Kidney (tissue), 14 donors: ENCODE measurements around the gene MYH7B. TPM values are rescaled to one million over a fixed set of nuclear protein-coding genes. Genes with fewer than 3 reads are reported as not detected.

Experiments
- DNase-seq, 5 donors: peaks; one replicate each; pipeline ENCODE4 v3.0.0-alpha.2; 2013 to 2020
- FAIRE-seq: peaks from 2 replicates; lab custom pipeline; 2012; peaks lifted over from hg19 to GRCh38; lab: Jason Lieb, UNC
- H3K27ac ChIP-seq, 2 donors: one replicate each; pipeline ENCODE4 v1.7.0; 2013; ENCODE audit warnings: low read depth in 2 of 2, low read length in 2 of 2, inconsistent platforms in 1 of 2
- H3K27me3 ChIP-seq: one replicate; pipeline ENCODE4 v1.7.1; 2013; ENCODE audit warnings: low read length, inconsistent platforms; ENCODE audit not compliant: control insufficient read depth, insufficient read depth
- H3K36me3 ChIP-seq, 3 donors: one replicate each; pipeline versions ENCODE4 v1.7.0 to v1.7.1; 2013; ENCODE audit warnings: low read length in 3 of 3, control low read depth in 1 of 3, inconsistent platforms in 1 of 3; ENCODE audit not compliant: insufficient read depth in 3 of 3, control insufficient read depth in 2 of 3
- H3K4me1 ChIP-seq, 3 donors: one replicate each; pipeline versions ENCODE4 v1.7.0 to v1.7.1; 2013; ENCODE audit warnings: low read length in 3 of 3, inconsistent platforms in 1 of 3, low read depth in 1 of 3; ENCODE audit not compliant: control insufficient read depth in 2 of 3, insufficient read depth in 2 of 3
- H3K4me3 ChIP-seq, 3 donors: one replicate each; pipeline versions ENCODE4 v1.7.0 to v1.8.1; 2013; ENCODE audit warnings: low read length in 3 of 3, control low read depth in 1 of 3, inconsistent platforms in 1 of 3
- H3K9ac ChIP-seq, 3 donors: one replicate each; pipeline versions ENCODE4 v1.7.0 to v1.7.1; 2013; ENCODE audit warnings: low read length in 3 of 3, control low read depth in 1 of 3, inconsistent platforms in 1 of 3
- H3K9me3 ChIP-seq, 3 donors: one replicate each; pipeline versions ENCODE4 v1.7.0 to v1.7.1; 2013; ENCODE audit warnings: low read length in 3 of 3, control low read depth in 1 of 3, inconsistent platforms in 1 of 3; ENCODE audit not compliant: control insufficient read depth in 2 of 3, insufficient read depth in 1 of 3
- intact Hi-C: fragments of 100-400 bp; cut with DNase I; formaldehyde crosslinking; loops from one replicate; pipeline ENCODE4 v1.11.1; 2022
- polyA plus RNA-seq: library from polyadenylated mRNA; stranded (reverse); fragments of 350-450 nt; fragmentation: Illumina TruSeq; extraction: RNeasy Lipid Tissue Mini Kit (QIAGEN cat#74804); gene quantifications from one replicate; pipeline ENCODE4 v1.2.3, GENCODE V29; 2014; ENCODE audit warnings: low read depth, low replicate concordance; ENCODE audit not compliant: insufficient read depth
- total RNA-seq: library from RNA; stranded (reverse); fragmentation: NEBNext Ultra II Directional; extraction: Animal tissue kit (Norgen Biotek cat#: 25700); gene quantifications from one replicate; pipeline ENCODE4 v1.2.1, GENCODE V29; 2021
- TF ChIP-seq, protein P1 (sequence below): IDR thresholded peaks from 3 replicates; pipeline ENCODE4 v1.5.1; 2012; ENCODE audit warnings: mild to moderate bottlenecking, moderate library complexity, borderline replicate concordance; ENCODE audit not compliant: insufficient read depth; ENCODE audit errors: extremely low read depth
- donor health status: control.
- donor health status: control.
- donor health status: control.
- donor health status: control.
- donor health status: control.
- donor health status: DM: yes; HTN: yes; CAD: no.
- donor health status: Normal renal cell carcinoma (clear cell type).

Gene MYH7B
- total and polyA plus RNA-seq, 2 donors from 2014 or later: 0.76 to 3.7 TPM

DNA sequence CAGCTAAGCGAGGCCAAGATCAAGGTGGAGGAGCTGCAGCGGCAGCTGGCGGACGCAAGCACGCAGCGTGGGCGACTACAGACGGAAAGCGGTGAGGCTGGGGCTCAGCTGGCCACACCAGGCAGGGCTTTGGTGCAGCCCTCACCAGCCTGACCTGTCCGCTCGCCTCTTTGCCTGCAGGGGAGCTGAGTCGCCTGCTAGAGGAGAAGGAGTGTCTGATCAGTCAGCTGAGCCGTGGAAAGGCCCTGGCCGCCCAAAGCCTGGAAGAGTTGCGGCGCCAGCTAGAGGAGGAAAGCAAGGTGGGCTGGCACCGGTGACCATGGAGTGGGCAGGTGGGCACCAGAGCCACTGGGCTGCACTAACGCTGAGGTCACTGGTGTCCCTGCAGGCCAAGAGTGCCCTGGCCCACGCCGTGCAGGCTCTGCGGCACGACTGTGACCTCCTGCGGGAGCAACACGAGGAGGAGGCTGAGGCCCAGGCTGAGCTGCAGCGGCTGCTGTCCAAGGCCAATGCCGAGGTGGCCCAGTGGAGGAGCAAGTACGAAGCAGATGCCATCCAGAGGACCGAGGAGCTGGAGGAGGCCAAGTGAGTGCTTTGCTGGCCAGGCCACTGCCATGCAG lies 42.8 kb downstream of the MYH7B start:
- intact Hi-C loops: no loop called here

GRCh38 chr20:34999021-34999451 lies 43.4 kb downstream of the MYH7B start:
- TF ChIP-seq, protein P1, sequence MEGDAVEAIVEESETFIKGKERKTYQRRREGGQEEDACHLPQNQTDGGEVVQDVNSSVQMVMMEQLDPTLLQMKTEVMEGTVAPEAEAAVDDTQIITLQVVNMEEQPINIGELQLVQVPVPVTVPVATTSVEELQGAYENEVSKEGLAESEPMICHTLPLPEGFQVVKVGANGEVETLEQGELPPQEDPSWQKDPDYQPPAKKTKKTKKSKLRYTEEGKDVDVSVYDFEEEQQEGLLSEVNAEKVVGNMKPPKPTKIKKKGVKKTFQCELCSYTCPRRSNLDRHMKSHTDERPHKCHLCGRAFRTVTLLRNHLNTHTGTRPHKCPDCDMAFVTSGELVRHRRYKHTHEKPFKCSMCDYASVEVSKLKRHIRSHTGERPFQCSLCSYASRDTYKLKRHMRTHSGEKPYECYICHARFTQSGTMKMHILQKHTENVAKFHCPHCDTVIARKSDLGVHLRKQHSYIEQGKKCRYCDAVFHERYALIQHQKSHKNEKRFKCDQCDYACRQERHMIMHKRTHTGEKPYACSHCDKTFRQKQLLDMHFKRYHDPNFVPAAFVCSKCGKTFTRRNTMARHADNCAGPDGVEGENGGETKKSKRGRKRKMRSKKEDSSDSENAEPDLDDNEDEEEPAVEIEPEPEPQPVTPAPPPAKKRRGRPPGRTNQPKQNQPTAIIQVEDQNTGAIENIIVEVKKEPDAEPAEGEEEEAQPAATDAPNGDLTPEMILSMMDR: no peak
- FAIRE-seq (no peak), DNase-seq (no peak)
- Histone ChIP-seq H3K27ac (no peak overlapping the region), H3K4me3 (no peak overlapping the region), H3K36me3 (peaks cover 0 to 36% (median 24%) of the 10 kb centered on the region in 3 donors), H3K27me3 (no peaks in the 10 kb centered on the region), H3K9me3 (no peaks in the 10 kb centered on the region), H3K4me1 (peaks cover 0 to 8% (median 0%) of the 10 kb centered on the region in 3 donors), H3K9ac (no peak overlapping the region)
- intact Hi-C loops: no loop called here

More for the DNA sequence above, 42.8 kb downstream of the MYH7B start:
- no peak for FAIRE-seq
- DNase-seq: no peak
- TF ChIP-seq, protein P1: no peak
- no peak overlapping the region for H3K27ac ChIP-seq
- no peak overlapping the region for H3K9ac ChIP-seq
- peaks cover 0 to 8% (median 0%) of the 10 kb centered on the region in 3 donors for H3K4me1 ChIP-seq
- no peaks in the 10 kb centered on the region for H3K9me3 ChIP-seq
- no peaks in the 10 kb centered on the region for H3K27me3 ChIP-seq
- peaks cover 0 to 34% (median 23%) of the 10 kb centered on the region in 3 donors for H3K36me3 ChIP-seq
- no peak overlapping the region for H3K4me3 ChIP-seq

DNA sequence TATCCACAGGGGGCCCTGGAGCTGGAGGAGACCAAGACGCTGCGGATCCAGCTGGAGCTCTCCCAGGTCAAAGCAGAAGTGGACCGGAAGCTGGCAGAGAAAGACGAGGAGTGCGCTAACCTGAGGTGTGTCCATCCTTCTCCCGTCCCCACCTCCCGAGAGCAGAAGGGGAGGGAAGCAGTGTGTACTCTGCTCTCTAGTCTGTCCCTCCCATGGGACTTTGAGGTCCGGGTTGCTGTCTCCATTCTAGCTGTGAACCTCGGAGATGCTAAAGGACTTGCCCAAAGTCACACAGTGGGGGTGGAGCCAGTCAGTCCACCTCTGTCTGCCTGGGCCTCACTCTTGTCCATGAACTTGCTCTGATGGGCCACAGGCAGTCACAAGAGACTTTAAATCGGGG lies 44.1 kb downstream of the MYH7B start:
- intact Hi-C loops: no loop called here
- H3K27me3 ChIP-seq: no peaks in the 10 kb centered on the region

More for the DNA sequence above, 44.1 kb downstream of the MYH7B start:
- DNase-seq: no peak
- FAIRE-seq: no peak
- peaks cover 0 to 3% (median 0%) of the 10 kb centered on the region in 3 donors for H3K4me1 ChIP-seq
- no peaks in the 10 kb centered on the region for H3K9me3 ChIP-seq
- H3K9ac ChIP-seq: no peak overlapping the region
- H3K36me3 ChIP-seq: peaks cover 0 to 38% (median 27%) of the 10 kb centered on the region in 3 donors
- TF ChIP-seq, protein P1: no peak
- H3K4me3 ChIP-seq: no peak overlapping the region
- no peak overlapping the region for H3K27ac ChIP-seq
